Pancreas (tissue), 10 donors: ENCODE data around the gene EIF4H. TPM values are rescaled to one million over a fixed set of nuclear protein-coding genes. Genes with fewer than 3 reads are reported as not detected.

Experiments used
- ATAC-seq, 4 donors: fragments of 200-7000 bp; cut with Tn5 transposase; one replicate each; pipeline versions ENCODE4 v1.8.0 to v1.9.1; 2020; ENCODE audit warnings: mild to moderate bottlenecking in 4 of 4, moderate library complexity in 4 of 4
- DNase-seq, 6 donors: peaks; one replicate each; pipeline ENCODE4 v3.0.0-alpha.2; 2020
- FAIRE-seq: peaks from 2 replicates; lab custom pipeline; 2012; peaks lifted over from hg19 to GRCh38; lab: Jason Lieb, UNC
- H3K27ac ChIP-seq, 4 donors: fragments of 200-600 bp; sonication (generic); 1 replicate in 3 of 4; 2 replicates in 1 of 4; pipeline versions ENCODE4 v1.5.0 to v1.8.0; 2020
- H3K27me3 ChIP-seq, 4 donors: fragments of 200-600 bp; one replicate each; pipeline ENCODE4 v1.8.0; 2021
- H3K36me3 ChIP-seq, 3 donors: fragments of 200-600 bp; sonication (generic) in 1 of 3; one replicate each; pipeline versions ENCODE4 v1.5.0 to v1.8.0; 2020 to 2021
- H3K4me1 ChIP-seq, 3 donors: fragments of 200-600 bp; one replicate each; pipeline ENCODE4 v1.8.0; 2021
- H3K4me3 ChIP-seq, 4 donors: fragments of 200-600 bp; sonication (generic) in 2 of 4; one replicate each; pipeline versions ENCODE4 v1.5.0 to v1.8.0; 2020 to 2021
- H3K9me3 ChIP-seq, 4 donors: fragments of 200-600 bp; one replicate each; pipeline ENCODE4 v1.8.0; 2021
- CTCF ChIP-seq, 4 donors: fragments of 200-600 bp; sonication (generic) in 3 of 4; IDR thresholded peaks; one replicate each; pipeline versions ENCODE4 v1.5.0 to v1.8.0; 2021; ENCODE audit warnings: antibody characterized with exemption in 4 of 4
- WGBS, 2 donors: extraction: QIAGEN DNeasy Blood & Tissue Kit; methylation state at CpG; one replicate each; pipeline ENCODE4 v1.1.7; 2013; 5-methylcytosine and 5-hydroxymethylcytosine counted together
- intact Hi-C, 3 donors: fragments of 100-400 bp; cut with DNase I; formaldehyde crosslinking; loops; one replicate each; pipeline versions ENCODE4 v1.11.1 to v1.14.2; 2022
- polyA plus RNA-seq, 2 donors: library from polyadenylated mRNA; stranded (reverse); fragments of 200-250 nt; gene quantifications; one replicate each; pipeline ENCODE4 v1.2.3, GENCODE V29; 2013
- total RNA-seq, 6 donors: library from RNA; stranded (reverse); fragmentation: NEBNext Ultra II Directional in 4 of 6; extraction: Animal tissue kit (Norgen Biotek cat#: 25700) in 4 of 6; gene quantifications; one replicate each; pipeline versions ENCODE4 v1.2.1 to v1.2.4, GENCODE V29; 2021 to 2023
- donor health status: healthy with polysubstance abuse.
- donor health status: DM: no; HTN: no; CAD: no; lungs with moderate emphysema.
- donor health status: DM: no; HTN: no; CAD: no.
- donor health status: control.
- donor health status: control.
- donor health status: Bipolar disorder and iron deficiency.
- donor health status: DM: yes; HTN: yes; CAD: no.
- donor health status: DM: no; HTN: no; CAD: no.
- donor health status: DM: no; HTN: no; CAD: no.
- donor health status: DM: yes; HTN: yes; CAD: no.

EIF4H gene
- total and polyA plus RNA-seq, 8 donors = 73.0 to 195 (median 130) TPM

- TF ChIP-seq CTCF (IDR thresholded peaks at IDR 0.05) = no peak
- DNase-seq (no peak), FAIRE-seq (no peak), ATAC-seq (no peak)
- H3K36me3 ChIP-seq = peaks cover 0 to 26% (median 20%) of the 10 kb centered on the region in 3 donors
- H3K4me3 ChIP-seq = no peak overlapping the region
- peak overlapping the region in 1 of 4 donors; percentile 8 for H3K27ac ChIP-seq
- H3K4me1 ChIP-seq = peaks cover 48 to 53% (median 51%) of the 10 kb centered on the region in 3 donors
- no peaks in the 10 kb centered on the region for H3K27me3 ChIP-seq
- WGBS, 2 donors = 10 to 11% methylated on average over 5 of the region's 5 CpGs
- intact Hi-C loops = loop anchor here in 1 of 3 donors (10.0 kb wide), 1 partner anchor 121 kb away; no protein-coding TSS in a partner anchor
- no peaks in the 10 kb centered on the region for H3K9me3 ChIP-seq
Observed at GRCh38 chr7:74185636-74186035, 11.5 kb downstream of the EIF4H start.

GRCh38 chr7:74187915-74188675 is 13.9 kb downstream of the EIF4H start:
- WGBS, 2 donors = 58 to 61% methylated on average over 11 of the region's 11 CpGs
- no peak overlapping the region for H3K27ac ChIP-seq

GRCh38 chr7:74190259-74190658 is 16.1 kb downstream of the EIF4H start:
- ATAC-seq = no peak
- intact Hi-C loops = no loop called here
- no peak for TF ChIP-seq CTCF (IDR thresholded peaks at IDR 0.05)

More at GRCh38 chr7:74187915-74188675, 13.9 kb downstream of the EIF4H start:
- ATAC-seq (no peak), DNase-seq (no peak), FAIRE-seq (no peak)
- no peak for TF ChIP-seq CTCF (IDR thresholded peaks at IDR 0.05)
- peaks cover 0 to 49% (median 32%) of the 10 kb centered on the region in 3 donors for H3K36me3 ChIP-seq
- H3K4me1 ChIP-seq = peaks cover 29 to 39% (median 38%) of the 10 kb centered on the region in 3 donors
- no peaks in the 10 kb centered on the region for H3K9me3 ChIP-seq
- no peaks in the 10 kb centered on the region for H3K27me3 ChIP-seq
- H3K4me3 ChIP-seq = no peak overlapping the region
- intact Hi-C loops = loop anchor here in 1 of 3 donors (10.0 kb wide), 1 partner anchor 123 kb away; no protein-coding TSS in a partner anchor

GRCh38 chr7:74191231-74191630 is 17.1 kb downstream of the EIF4H start:
- no peak for FAIRE-seq
- Histone ChIP-seq H3K27me3 (no peaks in the 10 kb centered on the region), H3K9me3 (no peaks in the 10 kb centered on the region), H3K4me1 (peaks cover 10 to 17% (median 12%) of the 10 kb centered on the region in 3 donors), H3K36me3 (peaks cover 0 to 69% (median 47%) of the 10 kb centered on the region in 3 donors), H3K27ac (no peak overlapping the region), H3K4me3 (no peak overlapping the region)
- no peak for ATAC-seq
- TF ChIP-seq CTCF (IDR thresholded peaks at IDR 0.05) = no peak
- WGBS, 2 donors = 91 to 93% methylated on average over 9 of the region's 9 CpGs
- no peak for DNase-seq
- intact Hi-C loops = no loop called here

More at GRCh38 chr7:74190259-74190658, 16.1 kb downstream of the EIF4H start:
- peaks cover 19 to 26% (median 21%) of the 10 kb centered on the region in 3 donors for H3K4me1 ChIP-seq
- 88 to 89% methylated on average over 7 of the region's 7 CpGs for WGBS, 2 donors
- no peak overlapping the region for H3K4me3 ChIP-seq
- H3K27ac ChIP-seq = no peak overlapping the region
- H3K9me3 ChIP-seq = no peaks in the 10 kb centered on the region
- peaks cover 0 to 69% (median 47%) of the 10 kb centered on the region in 3 donors for H3K36me3 ChIP-seq
- FAIRE-seq (no peak), DNase-seq (no peak)
- H3K27me3 ChIP-seq = no peaks in the 10 kb centered on the region

- no peak for FAIRE-seq
- Histone ChIP-seq H3K27me3 (no peaks in the 10 kb centered on the region), H3K4me1 (peaks cover 0 to 5% (median 0%) of the 10 kb centered on the region in 3 donors), H3K36me3 (peaks cover 0 to 69% (median 54%) of the 10 kb centered on the region in 3 donors), H3K27ac (no peak overlapping the region), H3K9me3 (no peaks in the 10 kb centered on the region), H3K4me3 (no peak overlapping the region)
- TF ChIP-seq CTCF (IDR thresholded peaks at IDR 0.05) = no peak
- no peak for ATAC-seq
- no peak for DNase-seq
- intact Hi-C loops = no loop called here
- WGBS, 2 donors = 85 to 86% methylated on average over 8 of the region's 8 CpGs
Observed at GRCh38 chr7:74193054-74193453, 18.9 kb downstream of the EIF4H start.
